GM23338 (cell line): ENCODE measurements around the gene HRH4. TPM values are rescaled to one million over a fixed set of nuclear protein-coding genes. Genes with fewer than 3 reads are reported as not detected.

Experiments
- ATAC-seq: fragments of 200-7000 bp; cut with Tn5 transposase; 3 replicates; pipeline ENCODE4 v1.9.1; 2020
- DNase-seq: peaks from one replicate; pipeline ENCODE4 v3.0.0-alpha.2; 2015; ENCODE audit warnings: low spot score
- H2AFZ ChIP-seq: fragments of 200-600 bp; sonication (generic); 2 replicates; pipeline ENCODE4 v1.8.0; 2016; ENCODE audit warnings: antibody characterized with exemption, mild to moderate bottlenecking, moderate library complexity
- H3F3A ChIP-seq: fragments of 200-600 bp; sonication (generic); replicated peaks from 2 replicates; pipeline ENCODE4 v1.8.0; 2017; ENCODE audit warnings: antibody characterized with exemption, mixed run types, low read depth
- H3K27ac ChIP-seq: fragments of 200-600 bp; sonication (generic); 2 replicates; pipeline ENCODE4 v1.6.1; 2016; ENCODE audit warnings: low read depth
- H3K27me3 ChIP-seq: fragments of 200-600 bp; sonication (generic); 2 replicates; pipeline ENCODE4 v1.8.0; 2016; ENCODE audit warnings: mild to moderate bottlenecking, mixed run types, moderate library complexity; ENCODE audit not compliant: insufficient read depth
- H3K36me3 ChIP-seq: fragments of 200-600 bp; sonication (generic); 2 replicates; pipeline ENCODE4 v1.8.0; 2016; ENCODE audit warnings: mild to moderate bottlenecking; ENCODE audit not compliant: insufficient read depth
- H3K4me1 ChIP-seq: fragments of 200-600 bp; sonication (generic); 2 replicates; pipeline ENCODE4 v1.8.0; 2016; ENCODE audit warnings: mild to moderate bottlenecking, moderate library complexity; ENCODE audit not compliant: insufficient read depth
- H3K4me2 ChIP-seq: fragments of 200-600 bp; sonication (generic); 2 replicates; pipeline ENCODE4 v1.7.1; 2017; ENCODE audit warnings: mixed run types
- H3K4me3 ChIP-seq: fragments of 200-600 bp; sonication (generic); 2 replicates; pipeline ENCODE4 v1.6.1; 2016; ENCODE audit warnings: mixed run types
- H3K79me2 ChIP-seq: fragments of 200-600 bp; sonication (generic); replicated peaks from 2 replicates; pipeline ENCODE4 v1.8.0; 2017; ENCODE audit warnings: mild to moderate bottlenecking; ENCODE audit not compliant: insufficient read depth
- H3K9me2 ChIP-seq: fragments of 200-600 bp; sonication (generic); 2 replicates; pipeline ENCODE4 v1.8.0; 2017; ENCODE audit not compliant: insufficient read depth
- H4K20me1 ChIP-seq: fragments of 200-600 bp; sonication (generic); replicated peaks from 2 replicates; pipeline ENCODE4 v1.8.0; 2017; ENCODE audit warnings: mild to moderate bottlenecking; ENCODE audit not compliant: insufficient read depth
- H3K27ac Mint-ChIP-seq: 2 replicates; pipeline ENCODE4 v1.8.0; 2020; ENCODE audit warnings: inconsistent platforms, mild to moderate bottlenecking, moderate library complexity, mixed read lengths
- H3K27me3 Mint-ChIP-seq: 3 replicates; pipeline ENCODE4 v1.8.0; 2022; ENCODE audit warnings: low read depth, mild to moderate bottlenecking, moderate library complexity, mixed read lengths, inconsistent platforms; ENCODE audit not compliant: insufficient read depth, poor library complexity
- H3K36me3 Mint-ChIP-seq: 3 replicates; pipeline ENCODE4 v1.8.0; 2021; ENCODE audit warnings: low read depth, mild to moderate bottlenecking, inconsistent platforms, moderate library complexity, mixed read lengths
- H3K4me1 Mint-ChIP-seq: 3 replicates; pipeline ENCODE4 v1.8.0; 2020; ENCODE audit warnings: mild to moderate bottlenecking, inconsistent platforms, mixed read lengths
- H3K4me3 Mint-ChIP-seq: 3 replicates; pipeline ENCODE4 v1.8.0; 2021; ENCODE audit warnings: moderate library complexity, mild to moderate bottlenecking, inconsistent platforms, mixed read lengths
- H3K9me3 Mint-ChIP-seq: 3 replicates; pipeline ENCODE4 v1.8.0; 2020; ENCODE audit warnings: moderate library complexity, mild to moderate bottlenecking, inconsistent platforms, mixed read lengths
- CREB1 ChIP-seq: fragments of 250-450 bp; sonication (Bioruptor Pico); IDR thresholded peaks from 2 replicates; pipeline ENCODE4 v1.5.0; 2020; ENCODE audit warnings: low read depth, mild to moderate bottlenecking, moderate library complexity
- EZH2 ChIP-seq: fragments of 200-600 bp; sonication (generic); IDR thresholded peaks from one replicate; pipeline ENCODE4 v1.8.0; 2017; ENCODE audit warnings: antibody characterized with exemption, mild to moderate bottlenecking, low read depth; ENCODE audit not compliant: unreplicated experiment
- NANOG ChIP-seq: IDR thresholded peaks from 2 replicates; pipeline ENCODE4 v1.6.1; 2016; ENCODE audit warnings: antibody characterized with exemption, borderline replicate concordance
- POLR2AphosphoS5 ChIP-seq: IDR thresholded peaks from 2 replicates; pipeline ENCODE4 v1.6.1; 2016; ENCODE audit warnings: antibody characterized with exemption, low read depth
- REST ChIP-seq: IDR thresholded peaks from one replicate; pipeline ENCODE4 v1.6.1; 2018; ENCODE audit warnings: antibody characterized with exemption; ENCODE audit not compliant: unreplicated experiment
- STAT1 ChIP-seq: IDR thresholded peaks from one replicate; pipeline ENCODE4 v1.6.1; 2016; ENCODE audit warnings: antibody characterized with exemption; ENCODE audit not compliant: unreplicated experiment
- ZNF114 ChIP-seq: fragments of 250-450 bp; sonication (Bioruptor Pico); IDR thresholded peaks from 2 replicates; pipeline ENCODE4 v1.5.0; 2020; ENCODE audit warnings: mild to moderate bottlenecking, moderate library complexity
- ZNF331 ChIP-seq: fragments of 250-450 bp; sonication (Bioruptor Pico); IDR thresholded peaks from 2 replicates; pipeline ENCODE4 v1.5.0; 2020; ENCODE audit warnings: low read depth, mild to moderate bottlenecking, moderate library complexity
- polyA plus RNA-seq: library from polyadenylated mRNA; unstranded; fragments of >200 nt; fragmentation: Nextera tagmentation; extraction: Ambion mirVana; gene quantifications from 2 replicates; pipeline ENCODE4 v1.2.1, GENCODE V29; 2016
- total RNA-seq: library from RNA; depleted of rRNA; stranded (reverse); fragments of >200 nt; shearing (Covaris generic); gene quantifications from 2 replicates; pipeline ENCODE4 v1.2.3, GENCODE V29; 2014
- TF ChIP-seq, protein P1 (sequence below): fragments of 250-450 bp; sonication (Bioruptor Pico); IDR thresholded peaks from 2 replicates; pipeline ENCODE4 v1.5.0; 2020; ENCODE audit warnings: mild to moderate bottlenecking, moderate library complexity

HRH4 gene
- total and polyA plus RNA-seq, 2 experiments from 2014 or later = 0.17 TPM; not detected in 1

DNA sequence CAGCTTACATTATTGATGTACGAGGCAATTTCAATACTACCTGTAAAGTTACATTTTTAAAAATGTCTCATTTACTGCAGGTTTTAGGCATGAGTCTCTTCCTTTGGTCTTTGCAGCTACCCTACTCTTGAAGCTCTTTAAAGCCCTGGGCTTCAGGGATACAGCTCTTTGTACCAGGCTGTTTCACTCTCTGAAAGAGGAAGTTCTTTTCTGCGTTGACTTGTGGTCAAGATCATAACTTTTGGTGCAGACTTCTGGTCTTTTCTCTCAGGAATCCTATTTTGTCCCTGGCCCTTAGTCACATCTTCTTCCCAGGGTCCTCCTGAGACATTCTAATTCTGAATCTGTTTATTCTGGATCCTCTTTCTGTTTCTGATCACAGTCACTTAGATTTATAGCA lies 16.6 kb upstream of the HRH4 start:
- H3K9me3 Mint-ChIP-seq = no peaks in the 10 kb centered on the region
- H3K27ac Mint-ChIP-seq = no peak overlapping the region

More for the DNA sequence above, 16.6 kb upstream of the HRH4 start:
- Histone ChIP-seq H3K79me2 (no peaks in the 10 kb centered on the region), H3K27me3 (no peaks in the 10 kb centered on the region), H3K27ac (no peak overlapping the region), H3K9me2 (no peaks in the 10 kb centered on the region), H3K4me1 (no peaks in the 10 kb centered on the region), H3F3A (no peaks in the 10 kb centered on the region), H3K4me3 (no peak overlapping the region), H3K4me2 (no peak overlapping the region), H3K36me3 (peaks cover 48% of the 10 kb centered on the region), H2AFZ (no peak overlapping the region), H4K20me1 (no peaks in the 10 kb centered on the region)
- no peak for TF ChIP-seq EZH2
- no peak for TF ChIP-seq REST
- TF ChIP-seq, protein P1, sequence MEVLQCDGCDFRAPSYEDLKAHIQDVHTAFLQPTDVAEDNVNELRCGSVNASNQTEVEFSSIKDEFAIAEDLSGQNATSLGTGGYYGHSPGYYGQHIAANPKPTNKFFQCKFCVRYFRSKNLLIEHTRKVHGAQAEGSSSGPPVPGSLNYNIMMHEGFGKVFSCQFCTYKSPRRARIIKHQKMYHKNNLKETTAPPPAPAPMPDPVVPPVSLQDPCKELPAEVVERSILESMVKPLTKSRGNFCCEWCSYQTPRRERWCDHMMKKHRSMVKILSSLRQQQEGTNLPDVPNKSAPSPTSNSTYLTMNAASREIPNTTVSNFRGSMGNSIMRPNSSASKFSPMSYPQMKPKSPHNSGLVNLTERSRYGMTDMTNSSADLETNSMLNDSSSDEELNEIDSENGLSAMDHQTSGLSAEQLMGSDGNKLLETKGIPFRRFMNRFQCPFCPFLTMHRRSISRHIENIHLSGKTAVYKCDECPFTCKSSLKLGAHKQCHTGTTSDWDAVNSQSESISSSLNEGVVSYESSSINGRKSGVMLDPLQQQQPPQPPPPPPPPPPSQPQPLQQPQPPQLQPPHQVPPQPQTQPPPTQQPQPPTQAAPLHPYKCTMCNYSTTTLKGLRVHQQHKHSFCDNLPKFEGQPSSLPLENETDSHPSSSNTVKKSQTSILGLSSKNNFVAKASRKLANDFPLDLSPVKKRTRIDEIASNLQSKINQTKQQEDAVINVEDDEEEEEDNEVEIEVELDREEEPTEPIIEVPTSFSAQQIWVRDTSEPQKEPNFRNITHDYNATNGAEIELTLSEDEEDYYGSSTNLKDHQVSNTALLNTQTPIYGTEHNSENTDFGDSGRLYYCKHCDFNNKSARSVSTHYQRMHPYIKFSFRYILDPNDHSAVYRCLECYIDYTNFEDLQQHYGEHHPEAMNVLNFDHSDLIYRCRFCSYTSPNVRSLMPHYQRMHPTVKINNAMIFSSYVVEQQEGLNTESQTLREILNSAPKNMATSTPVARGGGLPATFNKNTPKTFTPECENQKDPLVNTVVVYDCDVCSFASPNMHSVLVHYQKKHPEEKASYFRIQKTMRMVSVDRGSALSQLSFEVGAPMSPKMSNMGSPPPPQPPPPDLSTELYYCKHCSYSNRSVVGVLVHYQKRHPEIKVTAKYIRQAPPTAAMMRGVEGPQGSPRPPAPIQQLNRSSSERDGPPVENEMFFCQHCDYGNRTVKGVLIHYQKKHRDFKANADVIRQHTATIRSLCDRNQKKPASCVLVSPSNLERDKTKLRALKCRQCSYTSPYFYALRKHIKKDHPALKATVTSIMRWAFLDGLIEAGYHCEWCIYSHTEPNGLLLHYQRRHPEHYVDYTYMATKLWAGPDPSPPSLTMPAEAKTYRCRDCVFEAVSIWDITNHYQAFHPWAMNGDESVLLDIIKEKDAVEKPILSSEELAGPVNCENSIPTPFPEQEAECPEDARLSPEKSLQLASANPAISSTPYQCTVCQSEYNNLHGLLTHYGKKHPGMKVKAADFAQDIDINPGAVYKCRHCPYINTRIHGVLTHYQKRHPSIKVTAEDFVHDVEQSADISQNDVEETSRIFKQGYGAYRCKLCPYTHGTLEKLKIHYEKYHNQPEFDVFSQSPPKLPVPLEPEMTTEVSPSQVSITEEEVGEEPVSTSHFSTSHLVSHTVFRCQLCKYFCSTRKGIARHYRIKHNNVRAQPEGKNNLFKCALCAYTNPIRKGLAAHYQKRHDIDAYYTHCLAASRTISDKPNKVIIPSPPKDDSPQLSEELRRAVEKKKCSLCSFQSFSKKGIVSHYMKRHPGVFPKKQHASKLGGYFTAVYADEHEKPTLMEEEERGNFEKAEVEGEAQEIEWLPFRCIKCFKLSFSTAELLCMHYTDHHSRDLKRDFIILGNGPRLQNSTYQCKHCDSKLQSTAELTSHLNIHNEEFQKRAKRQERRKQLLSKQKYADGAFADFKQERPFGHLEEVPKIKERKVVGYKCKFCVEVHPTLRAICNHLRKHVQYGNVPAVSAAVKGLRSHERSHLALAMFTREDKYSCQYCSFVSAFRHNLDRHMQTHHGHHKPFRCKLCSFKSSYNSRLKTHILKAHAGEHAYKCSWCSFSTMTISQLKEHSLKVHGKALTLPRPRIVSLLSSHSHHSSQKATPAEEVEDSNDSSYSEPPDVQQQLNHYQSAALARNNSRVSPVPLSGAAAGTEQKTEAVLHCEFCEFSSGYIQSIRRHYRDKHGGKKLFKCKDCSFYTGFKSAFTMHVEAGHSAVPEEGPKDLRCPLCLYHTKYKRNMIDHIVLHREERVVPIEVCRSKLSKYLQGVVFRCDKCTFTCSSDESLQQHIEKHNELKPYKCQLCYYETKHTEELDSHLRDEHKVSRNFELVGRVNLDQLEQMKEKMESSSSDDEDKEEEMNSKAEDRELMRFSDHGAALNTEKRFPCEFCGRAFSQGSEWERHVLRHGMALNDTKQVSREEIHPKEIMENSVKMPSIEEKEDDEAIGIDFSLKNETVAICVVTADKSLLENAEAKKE = no peak
- TF ChIP-seq ZNF331 (CRISPR knock-in tag) = no peak
- TF ChIP-seq CREB1 (CRISPR knock-in tag) = no peak
- TF ChIP-seq NANOG = no peak
- TF ChIP-seq STAT1 = no peak
- no peak for TF ChIP-seq POLR2AphosphoS5
- no peak for TF ChIP-seq ZNF114
- H3K4me3 Mint-ChIP-seq = no peak overlapping the region
- DNase-seq (no peak), ATAC-seq (no peak)
- peaks cover 72% of the 10 kb centered on the region for H3K36me3 Mint-ChIP-seq
- no peaks in the 10 kb centered on the region for H3K4me1 Mint-ChIP-seq
- no peaks in the 10 kb centered on the region for H3K27me3 Mint-ChIP-seq
